Uterus (tissue), 2 donors: ENCODE measurements around the gene OTUD5.

Experiments used
- CTCF ChIP-seq, 4 experiments: fragments of 200-600 bp in 2 of 4; fragments of 450-650 bp in 2 of 4; sonication (generic) in 2 of 4; IDR thresholded peaks; one replicate each; pipeline ENCODE4 v1.5.1; 2016 to 2019; ENCODE audit warnings: antibody characterized with exemption in 4 of 4, mild to moderate bottlenecking in 2 of 4, moderate library complexity in 1 of 4
- POLR2A ChIP-seq, 2 donors: fragments of 450-650 bp; IDR thresholded peaks; one replicate each; pipeline ENCODE4 v1.6.1; 2016; ENCODE audit warnings: antibody characterized with exemption in 2 of 2, mild to moderate bottlenecking in 1 of 2, moderate library complexity in 1 of 2

GRCh38 chrX:48909703-48910294 lies 47.6 kb downstream of the OTUD5 start:
- TF ChIP-seq CTCF (IDR thresholded peaks at IDR 0.05) (no peak), POLR2A (IDR thresholded peaks at IDR 0.05) (no peak)
